ENCODE data around the gene AFF3. TPM values are rescaled to one million over a fixed set of nuclear protein-coding genes. Genes with fewer than 3 reads are reported as not detected.

The AFF3 gene
- total RNA-seq, 1 experiment from 2014 or later: 0.05 TPM

DNA sequence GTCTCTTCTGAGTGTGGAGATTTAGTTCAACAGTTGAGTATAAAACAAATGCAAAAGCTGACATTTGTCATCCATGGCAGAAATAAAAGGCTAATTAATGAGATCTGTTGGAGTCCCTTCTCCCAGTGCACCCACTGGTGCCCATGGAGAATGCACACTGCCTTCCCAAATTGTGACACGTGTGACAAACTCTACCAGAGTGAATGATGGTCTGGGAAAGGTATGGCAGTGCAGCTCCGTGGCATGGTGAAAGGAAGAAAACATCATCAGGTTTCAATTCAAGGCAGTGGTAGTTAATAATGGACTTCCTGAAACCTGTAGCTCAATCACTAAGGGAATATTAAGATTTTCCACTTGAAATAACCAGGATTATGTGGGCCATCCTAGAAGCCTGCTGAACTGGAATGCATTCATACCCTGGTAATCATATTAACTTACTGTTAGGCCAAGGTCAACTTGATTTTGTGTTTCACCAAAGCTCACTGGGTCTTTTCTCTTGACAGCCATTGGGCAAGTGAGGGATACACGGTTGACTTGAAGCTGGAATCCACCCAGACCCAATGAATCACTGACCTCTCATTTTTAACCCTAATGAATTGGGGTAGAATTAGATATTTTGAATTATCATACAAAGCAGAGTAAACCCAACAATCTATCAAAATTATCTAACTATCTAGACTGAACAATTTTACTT, 167.6 kb downstream of the AFF3 start:
- Histone ChIP-seq H3K9me3 (no peaks in the 10 kb centered on the region), H3K4me3 (ENCODE audit: low read depth, low read length) (no peak overlapping the region), H3K4me1 (no peaks in the 10 kb centered on the region), H3K36me3 (ENCODE audit: control insufficient read depth, insufficient read depth, low read length) (no peaks in the 10 kb centered on the region), H3K27me3 (replicated peaks; ENCODE audit: control insufficient read depth, insufficient read depth, low read length) (no peaks in the 10 kb centered on the region)
- TF ChIP-seq, protein P1, sequence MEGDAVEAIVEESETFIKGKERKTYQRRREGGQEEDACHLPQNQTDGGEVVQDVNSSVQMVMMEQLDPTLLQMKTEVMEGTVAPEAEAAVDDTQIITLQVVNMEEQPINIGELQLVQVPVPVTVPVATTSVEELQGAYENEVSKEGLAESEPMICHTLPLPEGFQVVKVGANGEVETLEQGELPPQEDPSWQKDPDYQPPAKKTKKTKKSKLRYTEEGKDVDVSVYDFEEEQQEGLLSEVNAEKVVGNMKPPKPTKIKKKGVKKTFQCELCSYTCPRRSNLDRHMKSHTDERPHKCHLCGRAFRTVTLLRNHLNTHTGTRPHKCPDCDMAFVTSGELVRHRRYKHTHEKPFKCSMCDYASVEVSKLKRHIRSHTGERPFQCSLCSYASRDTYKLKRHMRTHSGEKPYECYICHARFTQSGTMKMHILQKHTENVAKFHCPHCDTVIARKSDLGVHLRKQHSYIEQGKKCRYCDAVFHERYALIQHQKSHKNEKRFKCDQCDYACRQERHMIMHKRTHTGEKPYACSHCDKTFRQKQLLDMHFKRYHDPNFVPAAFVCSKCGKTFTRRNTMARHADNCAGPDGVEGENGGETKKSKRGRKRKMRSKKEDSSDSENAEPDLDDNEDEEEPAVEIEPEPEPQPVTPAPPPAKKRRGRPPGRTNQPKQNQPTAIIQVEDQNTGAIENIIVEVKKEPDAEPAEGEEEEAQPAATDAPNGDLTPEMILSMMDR (IDR thresholded peaks at IDR 0.05; ENCODE audit: insufficient read depth in 1 of 2, low read depth in 1 of 2, low read length in 1 of 2, severe bottlenecking in 1 of 2, unreplicated experiment in 1 of 2): no peak
- no peak for DNase-seq
- Mint-ChIP-seq H3K27me3 (ENCODE audit: insufficient read depth, unreplicated experiment) (peaks cover 23% of the 10 kb centered on the region), H3K36me3 (ENCODE audit: insufficient read depth, unreplicated experiment) (no peaks in the 10 kb centered on the region), H3K4me1 (ENCODE audit: low read depth, unreplicated experiment) (no peaks in the 10 kb centered on the region), H3K9me3 (ENCODE audit: unreplicated experiment) (no peaks in the 10 kb centered on the region), H3K4me3 (ENCODE audit: unreplicated experiment) (no peak overlapping the region), H3K27ac (ENCODE audit: unreplicated experiment) (no peak overlapping the region)
- no TSS peak for BruUV-seq (replicated peaks)
- ChIA-PET CTCF (no interaction called here), POLR2A (no interaction called here)
- intact Hi-C loops (cut with micrococcal nuclease; ENCODE audit: unreplicated experiment): no loop called here

DNA sequence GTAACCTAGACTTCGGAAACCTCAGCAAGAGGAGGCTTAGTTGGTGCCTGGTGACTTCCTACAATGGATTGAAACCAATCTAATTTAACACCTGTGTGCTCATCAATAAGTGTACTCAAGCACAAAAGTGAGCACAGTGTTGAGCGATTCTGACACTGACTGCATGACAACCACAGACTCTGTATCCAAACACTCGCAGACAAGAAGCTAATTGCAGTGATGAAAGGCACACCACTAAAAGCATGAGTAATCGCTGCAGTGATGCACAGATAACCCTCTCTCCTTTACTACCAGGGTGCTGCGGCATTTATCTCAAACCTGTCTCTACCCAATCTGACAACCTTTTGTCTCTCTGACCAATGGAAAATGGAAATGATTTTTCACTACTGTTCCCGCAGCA, 168.1 kb downstream of the AFF3 start:
- no peaks in the 10 kb centered on the region for H3K27me3 ChIP-seq (replicated peaks; ENCODE audit: control insufficient read depth, insufficient read depth, low read length)
- no peak overlapping the region for H3K4me3 Mint-ChIP-seq (ENCODE audit: unreplicated experiment)

DNA sequence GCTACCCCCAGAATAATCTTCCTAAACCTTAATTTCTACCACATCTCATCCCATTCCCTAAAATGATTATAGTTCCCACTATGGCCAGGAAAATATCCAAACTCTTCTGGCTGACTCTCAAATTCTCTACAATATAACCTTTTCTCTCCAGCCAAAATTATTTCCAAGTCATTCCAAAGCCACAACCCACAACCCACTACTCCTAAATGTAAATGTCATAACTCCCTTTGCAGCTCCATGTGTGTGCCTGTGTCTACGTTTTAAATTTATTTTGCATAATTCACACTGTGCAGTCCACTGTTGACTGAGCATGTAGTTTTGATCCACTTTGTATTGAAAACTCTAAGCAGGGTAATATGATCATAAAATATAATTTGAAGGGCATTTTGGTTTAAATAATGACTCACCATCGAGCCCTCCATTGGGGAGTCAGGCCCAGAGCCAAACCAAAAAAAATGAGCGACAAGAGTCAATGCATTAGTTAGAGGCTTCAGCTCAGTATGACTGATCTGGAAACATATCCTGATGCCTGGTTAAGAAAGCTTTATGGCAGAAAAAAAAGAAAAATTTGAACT, 171.0 kb downstream of the AFF3 start:
- H3K36me3 ChIP-seq (ENCODE audit: control insufficient read depth, insufficient read depth, low read length): no peaks in the 10 kb centered on the region
- no peak for DNase-seq
- Mint-ChIP-seq H3K27me3 (ENCODE audit: insufficient read depth, unreplicated experiment) (peaks cover 33% of the 10 kb centered on the region), H3K4me1 (ENCODE audit: low read depth, unreplicated experiment) (no peaks in the 10 kb centered on the region), H3K4me3 (ENCODE audit: unreplicated experiment) (no peak overlapping the region), H3K27ac (ENCODE audit: unreplicated experiment) (no peak overlapping the region), H3K36me3 (ENCODE audit: insufficient read depth, unreplicated experiment) (no peaks in the 10 kb centered on the region), H3K9me3 (ENCODE audit: unreplicated experiment) (no peaks in the 10 kb centered on the region)
- POLR2A ChIA-PET: no interaction called here
- BruUV-seq (replicated peaks): no TSS peak
- no peaks in the 10 kb centered on the region for H3K4me1 ChIP-seq
- intact Hi-C loops (cut with micrococcal nuclease; ENCODE audit: unreplicated experiment): no loop called here
- no peaks in the 10 kb centered on the region for H3K9me3 ChIP-seq
- CTCF ChIA-PET: interaction anchor here (0.8 kb wide), 1 partner anchor 454 kb away, joined by 3 read pairs; no protein-coding TSS in a partner anchor
- H3K27me3 ChIP-seq (replicated peaks; ENCODE audit: control insufficient read depth, insufficient read depth, low read length): no peaks in the 10 kb centered on the region
- no peak overlapping the region for H3K4me3 ChIP-seq (ENCODE audit: low read depth, low read length)
- TF ChIP-seq, protein P1 (IDR thresholded peaks at IDR 0.05; ENCODE audit: insufficient read depth in 1 of 2, low read depth in 1 of 2, low read length in 1 of 2, severe bottlenecking in 1 of 2, unreplicated experiment in 1 of 2): no peak

More for the DNA sequence above, 168.1 kb downstream of the AFF3 start:
- Histone ChIP-seq H3K9me3 (no peaks in the 10 kb centered on the region), H3K4me3 (ENCODE audit: low read depth, low read length) (no peak overlapping the region), H3K36me3 (ENCODE audit: control insufficient read depth, insufficient read depth, low read length) (no peaks in the 10 kb centered on the region), H3K4me1 (no peaks in the 10 kb centered on the region)
- DNase-seq: no peak
- Mint-ChIP-seq H3K36me3 (ENCODE audit: insufficient read depth, unreplicated experiment) (no peaks in the 10 kb centered on the region), H3K27ac (ENCODE audit: unreplicated experiment) (no peak overlapping the region), H3K4me1 (ENCODE audit: low read depth, unreplicated experiment) (no peaks in the 10 kb centered on the region), H3K9me3 (ENCODE audit: unreplicated experiment) (no peaks in the 10 kb centered on the region), H3K27me3 (ENCODE audit: insufficient read depth, unreplicated experiment) (peaks cover 20% of the 10 kb centered on the region)
- intact Hi-C loops (cut with micrococcal nuclease; ENCODE audit: unreplicated experiment): no loop called here
- CTCF ChIA-PET: no interaction called here
- BruUV-seq (replicated peaks): no TSS peak
- TF ChIP-seq, protein P1 (IDR thresholded peaks at IDR 0.05; ENCODE audit: insufficient read depth in 1 of 2, low read depth in 1 of 2, low read length in 1 of 2, severe bottlenecking in 1 of 2, unreplicated experiment in 1 of 2): no peak
- POLR2A ChIA-PET: no interaction called here
